ENCODE measurements around the gene ATP1A4. TPM values are rescaled to one million over a fixed set of nuclear protein-coding genes. Genes with fewer than 3 reads are reported as not detected.
A peak's percentile ranks its signal among the peaks of the same experiment; 100 is the strongest.

ATP1A4 gene
- total RNA-seq, 1 donor from 2014 or later, result not detected

DNA sequence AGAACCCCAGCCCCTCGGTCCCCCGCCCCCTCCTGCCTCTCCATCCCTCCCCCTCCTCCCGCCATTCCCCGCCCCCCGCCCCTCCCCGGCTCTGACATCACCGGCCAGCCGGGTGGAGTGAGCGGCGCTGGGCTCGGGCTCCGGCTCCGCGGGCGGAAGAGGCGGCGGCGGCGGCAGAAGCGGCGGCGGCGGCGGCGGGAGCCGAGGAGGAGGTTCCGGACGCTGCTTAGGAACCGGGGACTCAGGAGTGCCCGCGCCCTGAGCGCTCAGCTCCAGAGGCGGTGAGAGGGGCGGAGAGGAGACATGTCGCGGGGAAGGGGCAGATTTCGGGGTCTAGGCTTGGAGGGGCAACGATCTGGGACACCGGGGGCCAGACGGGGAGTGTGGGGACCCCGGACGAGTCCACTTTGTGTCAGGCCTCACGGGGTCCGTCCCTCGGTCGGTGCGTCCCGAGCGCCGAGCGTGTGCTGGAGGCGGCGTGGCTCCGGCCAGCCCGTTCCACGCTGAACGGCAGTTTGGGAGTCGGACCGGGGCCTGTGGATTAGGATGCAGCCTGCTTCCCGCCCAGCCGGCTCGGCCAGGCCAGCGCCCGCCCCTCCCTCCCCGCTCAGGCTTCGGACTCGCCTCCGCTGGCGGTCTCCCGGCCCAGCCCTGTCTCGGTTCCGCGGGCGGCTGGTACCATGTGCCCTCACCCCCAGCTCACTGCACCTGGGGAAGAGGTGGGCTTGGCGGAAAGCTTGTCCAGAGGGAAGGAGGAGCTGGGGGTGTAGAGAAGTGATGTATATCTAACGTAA, 54.0 kb downstream of the ATP1A4 start, which contains the start of gene PEA15:
PEA15 (plus strand) TSS at position 143 of the 794 bp plus-strand sequence. CDS start 6,161 bp downstream, outside the sequence.
- Histone ChIP-seq H3K4me3 (ENCODE audit: low read depth, low read length) (peak within 1 kb of the TSS; percentile 88), H3K27me3 (ENCODE audit: control insufficient read depth, insufficient read depth, low read length) (no peaks in the 10 kb centered on the region), H3K36me3 (ENCODE audit: control insufficient read depth, insufficient read depth, low read length) (peaks cover 3% of the 10 kb centered on the region)
- DNase-seq (ENCODE audit: low read depth), result no peak
- TF ChIP-seq, protein P1, sequence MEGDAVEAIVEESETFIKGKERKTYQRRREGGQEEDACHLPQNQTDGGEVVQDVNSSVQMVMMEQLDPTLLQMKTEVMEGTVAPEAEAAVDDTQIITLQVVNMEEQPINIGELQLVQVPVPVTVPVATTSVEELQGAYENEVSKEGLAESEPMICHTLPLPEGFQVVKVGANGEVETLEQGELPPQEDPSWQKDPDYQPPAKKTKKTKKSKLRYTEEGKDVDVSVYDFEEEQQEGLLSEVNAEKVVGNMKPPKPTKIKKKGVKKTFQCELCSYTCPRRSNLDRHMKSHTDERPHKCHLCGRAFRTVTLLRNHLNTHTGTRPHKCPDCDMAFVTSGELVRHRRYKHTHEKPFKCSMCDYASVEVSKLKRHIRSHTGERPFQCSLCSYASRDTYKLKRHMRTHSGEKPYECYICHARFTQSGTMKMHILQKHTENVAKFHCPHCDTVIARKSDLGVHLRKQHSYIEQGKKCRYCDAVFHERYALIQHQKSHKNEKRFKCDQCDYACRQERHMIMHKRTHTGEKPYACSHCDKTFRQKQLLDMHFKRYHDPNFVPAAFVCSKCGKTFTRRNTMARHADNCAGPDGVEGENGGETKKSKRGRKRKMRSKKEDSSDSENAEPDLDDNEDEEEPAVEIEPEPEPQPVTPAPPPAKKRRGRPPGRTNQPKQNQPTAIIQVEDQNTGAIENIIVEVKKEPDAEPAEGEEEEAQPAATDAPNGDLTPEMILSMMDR (IDR thresholded peaks at IDR 0.05; ENCODE audit: insufficient read depth, low read length, poor library complexity, severe bottlenecking), result no peak

DNA sequence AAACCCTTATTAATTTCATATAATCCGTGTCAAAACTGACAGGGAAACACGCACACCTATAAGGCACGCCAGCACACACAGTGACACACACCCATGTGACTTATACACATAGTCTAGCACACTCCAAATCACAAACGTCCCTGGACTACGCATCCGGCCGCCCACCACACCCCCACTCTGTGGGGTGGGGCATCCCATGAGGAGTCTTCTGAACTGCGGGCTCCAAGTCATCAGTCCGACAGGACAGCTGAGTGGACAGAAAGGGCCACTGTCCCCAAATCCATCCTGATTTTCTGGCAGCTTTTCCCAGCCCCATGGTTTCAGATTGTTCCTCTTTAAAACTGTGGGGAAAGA, 54.6 kb downstream of the ATP1A4 start:
- TF ChIP-seq, protein P1 (IDR thresholded peaks at IDR 0.05; ENCODE audit: insufficient read depth, low read length, poor library complexity, severe bottlenecking), result no peak
- peak; percentile 18 for DNase-seq (ENCODE audit: low read depth)
- Histone ChIP-seq H3K27me3 (ENCODE audit: control insufficient read depth, insufficient read depth, low read length) (no peaks in the 10 kb centered on the region), H3K4me3 (ENCODE audit: low read depth, low read length) (peak overlapping the region; percentile 88), H3K36me3 (ENCODE audit: control insufficient read depth, insufficient read depth, low read length) (peaks cover 3% of the 10 kb centered on the region)

GRCh38 chr1:160206421-160207117, 55.2 kb downstream of the ATP1A4 start:
- peak overlapping the region; percentile 88 for H3K4me3 ChIP-seq (ENCODE audit: low read depth, low read length)
- peak; percentile 75 for DNase-seq (ENCODE audit: low read depth)
- TF ChIP-seq, protein P1 (IDR thresholded peaks at IDR 0.05; ENCODE audit: insufficient read depth, low read length, poor library complexity, severe bottlenecking), result no peak
- H3K27me3 ChIP-seq (ENCODE audit: control insufficient read depth, insufficient read depth, low read length), result no peaks in the 10 kb centered on the region
- H3K36me3 ChIP-seq (ENCODE audit: control insufficient read depth, insufficient read depth, low read length), result peaks cover 3% of the 10 kb centered on the region

DNA sequence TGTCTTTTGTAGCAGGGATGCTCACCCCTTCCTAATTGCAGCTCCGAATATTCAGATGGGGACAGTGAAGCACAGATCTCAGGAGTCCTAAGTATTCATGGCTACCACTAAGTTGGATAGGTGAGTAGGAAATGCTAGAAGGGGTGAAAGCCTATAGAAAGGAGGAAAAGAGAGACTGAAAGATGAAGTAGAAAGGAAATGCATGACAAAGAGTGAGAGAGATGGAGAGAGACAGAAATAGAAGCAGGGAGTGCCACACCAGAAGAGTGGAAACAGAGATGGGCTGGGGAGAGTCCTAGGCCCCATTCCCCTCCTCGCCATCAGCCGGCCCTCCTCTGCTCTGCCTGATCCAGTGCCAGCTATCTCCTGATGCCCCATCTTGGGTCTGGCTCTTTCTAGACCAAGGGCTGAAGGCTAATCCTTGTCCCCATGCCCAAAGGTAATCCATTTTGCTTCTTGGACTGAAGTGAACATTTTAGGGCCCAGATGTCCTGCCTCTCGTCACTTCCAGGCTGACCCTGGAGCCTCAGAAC, 55.8 kb downstream of the ATP1A4 start:
- H3K4me3 ChIP-seq (ENCODE audit: low read depth, low read length), result no peak overlapping the region
- no peak for DNase-seq (ENCODE audit: low read depth)
- H3K27me3 ChIP-seq (ENCODE audit: control insufficient read depth, insufficient read depth, low read length), result no peaks in the 10 kb centered on the region
- TF ChIP-seq, protein P1 (IDR thresholded peaks at IDR 0.05; ENCODE audit: insufficient read depth, low read length, poor library complexity, severe bottlenecking), result no peak
- peaks cover 3% of the 10 kb centered on the region for H3K36me3 ChIP-seq (ENCODE audit: control insufficient read depth, insufficient read depth, low read length)

- no peak overlapping the region for H3K4me3 ChIP-seq (ENCODE audit: low read depth, low read length)
- no peak for DNase-seq (ENCODE audit: low read depth)
- TF ChIP-seq, protein P1 (IDR thresholded peaks at IDR 0.05; ENCODE audit: insufficient read depth, low read length, poor library complexity, severe bottlenecking), result no peak
- H3K36me3 ChIP-seq (ENCODE audit: control insufficient read depth, insufficient read depth, low read length), result peaks cover 5% of the 10 kb centered on the region
- no peaks in the 10 kb centered on the region for H3K27me3 ChIP-seq (ENCODE audit: control insufficient read depth, insufficient read depth, low read length)
Observed at GRCh38 chr1:160207771-160208556, 56.6 kb downstream of the ATP1A4 start.
